ENCODE measurements around the gene CLEC4G. TPM values are rescaled to one million over a fixed set of nuclear protein-coding genes. Genes with fewer than 3 reads are reported as not detected.

The CLEC4G gene
- total RNA-seq, 1 donor = 0.63 TPM

- Histone ChIP-seq H3K4me3 (ENCODE audit: low read length) (no peak overlapping the region), H3K27me3 (ENCODE audit: insufficient read depth, low read length) (no peaks in the 10 kb centered on the region), H3K9me3 (ENCODE audit: low read depth, low read length) (no peaks in the 10 kb centered on the region), H3K4me1 (ENCODE audit: insufficient read depth, low read length) (peaks cover 17% of the 10 kb centered on the region)
Observed at GRCh38 chr19:7739801-7740681, 8.1 kb upstream of the CLEC4G start.

- H3K9me3 ChIP-seq (ENCODE audit: low read depth, low read length) = no peaks in the 10 kb centered on the region
- H3K4me1 ChIP-seq (ENCODE audit: insufficient read depth, low read length) = peaks cover 25% of the 10 kb centered on the region
- no peaks in the 10 kb centered on the region for H3K27me3 ChIP-seq (ENCODE audit: insufficient read depth, low read length)
- H3K4me3 ChIP-seq (ENCODE audit: low read length) = no peak overlapping the region
Observed at GRCh38 chr19:7739211-7739755, 7.4 kb upstream of the CLEC4G start.

- no peaks in the 10 kb centered on the region for H3K9me3 ChIP-seq (ENCODE audit: low read depth, low read length)
- H3K4me1 ChIP-seq (ENCODE audit: insufficient read depth, low read length) = peaks cover 35% of the 10 kb centered on the region
- no peaks in the 10 kb centered on the region for H3K27me3 ChIP-seq (ENCODE audit: insufficient read depth, low read length)
- no peak overlapping the region for H3K4me3 ChIP-seq (ENCODE audit: low read length)
Observed at GRCh38 chr19:7738023-7738422, 6.1 kb upstream of the CLEC4G start.

GRCh38 chr19:7737215-7737614 lies 5.3 kb upstream of the CLEC4G start:
- Histone ChIP-seq H3K4me1 (ENCODE audit: insufficient read depth, low read length) (peaks cover 35% of the 10 kb centered on the region), H3K4me3 (ENCODE audit: low read length) (no peak overlapping the region), H3K27me3 (ENCODE audit: insufficient read depth, low read length) (no peaks in the 10 kb centered on the region), H3K9me3 (ENCODE audit: low read depth, low read length) (no peaks in the 10 kb centered on the region)

- Histone ChIP-seq H3K4me1 (ENCODE audit: insufficient read depth, low read length) (peaks cover 35% of the 10 kb centered on the region), H3K4me3 (ENCODE audit: low read length) (no peak overlapping the region), H3K9me3 (ENCODE audit: low read depth, low read length) (no peaks in the 10 kb centered on the region), H3K27me3 (ENCODE audit: insufficient read depth, low read length) (no peaks in the 10 kb centered on the region)
Observed at GRCh38 chr19:7736148-7736547, 4.2 kb upstream of the CLEC4G start.

GRCh38 chr19:7734220-7735203 lies 2.6 kb upstream of the CLEC4G start:
- Histone ChIP-seq H3K4me3 (ENCODE audit: low read length) (no peak overlapping the region), H3K27me3 (ENCODE audit: insufficient read depth, low read length) (peaks cover 7% of the 10 kb centered on the region), H3K4me1 (ENCODE audit: insufficient read depth, low read length) (peaks cover 32% of the 10 kb centered on the region), H3K9me3 (ENCODE audit: low read depth, low read length) (no peaks in the 10 kb centered on the region)

GRCh38 chr19:7733376-7733775 lies 1.5 kb upstream of the CLEC4G start:
- no peaks in the 10 kb centered on the region for H3K9me3 ChIP-seq (ENCODE audit: low read depth, low read length)
- no peak overlapping the region for H3K4me3 ChIP-seq (ENCODE audit: low read length)
- peaks cover 43% of the 10 kb centered on the region for H3K4me1 ChIP-seq (ENCODE audit: insufficient read depth, low read length)
- H3K27me3 ChIP-seq (ENCODE audit: insufficient read depth, low read length) = peaks cover 16% of the 10 kb centered on the region

- Histone ChIP-seq H3K27me3 (ENCODE audit: insufficient read depth, low read length) (peaks cover 16% of the 10 kb centered on the region), H3K4me1 (ENCODE audit: insufficient read depth, low read length) (peaks cover 43% of the 10 kb centered on the region)
Observed at GRCh38 chr19:7731615-7732014, 295 bp downstream of the CLEC4G start.

GRCh38 chr19:7731218-7731595 lies 703 bp downstream of the CLEC4G start:
- Histone ChIP-seq H3K4me1 (ENCODE audit: insufficient read depth, low read length) (peaks cover 43% of the 10 kb centered on the region), H3K4me3 (ENCODE audit: low read length) (no peak overlapping the region), H3K9me3 (ENCODE audit: low read depth, low read length) (no peaks in the 10 kb centered on the region), H3K27me3 (ENCODE audit: insufficient read depth, low read length) (peaks cover 16% of the 10 kb centered on the region)

More at GRCh38 chr19:7731615-7732014, 295 bp downstream of the CLEC4G start:
- Histone ChIP-seq H3K4me3 (ENCODE audit: low read length) (no peak overlapping the region), H3K9me3 (ENCODE audit: low read depth, low read length) (no peaks in the 10 kb centered on the region)

GRCh38 chr19:7730286-7731217 lies 1.4 kb downstream of the CLEC4G start:
- no peaks in the 10 kb centered on the region for H3K9me3 ChIP-seq (ENCODE audit: low read depth, low read length)
- H3K27me3 ChIP-seq (ENCODE audit: insufficient read depth, low read length) = peaks cover 16% of the 10 kb centered on the region
- H3K4me3 ChIP-seq (ENCODE audit: low read length) = no peak overlapping the region
- peaks cover 39% of the 10 kb centered on the region for H3K4me1 ChIP-seq (ENCODE audit: insufficient read depth, low read length)

- no peaks in the 10 kb centered on the region for H3K9me3 ChIP-seq (ENCODE audit: low read depth, low read length)
- peaks cover 16% of the 10 kb centered on the region for H3K27me3 ChIP-seq (ENCODE audit: insufficient read depth, low read length)
- H3K4me1 ChIP-seq (ENCODE audit: insufficient read depth, low read length) = peaks cover 37% of the 10 kb centered on the region
- no peak overlapping the region for H3K4me3 ChIP-seq (ENCODE audit: low read length)
Observed at GRCh38 chr19:7729831-7730285, 2.1 kb downstream of the CLEC4G start.

GRCh38 chr19:7729211-7729610 lies 2.7 kb downstream of the CLEC4G start:
- Histone ChIP-seq H3K4me1 (ENCODE audit: insufficient read depth, low read length) (peaks cover 31% of the 10 kb centered on the region), H3K4me3 (ENCODE audit: low read length) (no peak overlapping the region), H3K9me3 (ENCODE audit: low read depth, low read length) (no peaks in the 10 kb centered on the region), H3K27me3 (ENCODE audit: insufficient read depth, low read length) (peaks cover 16% of the 10 kb centered on the region)

GRCh38 chr19:7725791-7726190 lies 6.1 kb downstream of the CLEC4G start:
- Histone ChIP-seq H3K27me3 (ENCODE audit: insufficient read depth, low read length) (peaks cover 16% of the 10 kb centered on the region), H3K4me3 (ENCODE audit: low read length) (no peak overlapping the region), H3K4me1 (ENCODE audit: insufficient read depth, low read length) (peaks cover 21% of the 10 kb centered on the region), H3K9me3 (ENCODE audit: low read depth, low read length) (no peaks in the 10 kb centered on the region)

GRCh38 chr19:7722231-7722651 lies 9.7 kb downstream of the CLEC4G start:
- H3K4me3 ChIP-seq (ENCODE audit: low read length) = no peak overlapping the region
- H3K27me3 ChIP-seq (ENCODE audit: insufficient read depth, low read length) = no peaks in the 10 kb centered on the region
- peaks cover 12% of the 10 kb centered on the region for H3K4me1 ChIP-seq (ENCODE audit: insufficient read depth, low read length)
- H3K9me3 ChIP-seq (ENCODE audit: low read depth, low read length) = no peaks in the 10 kb centered on the region
